Neural progenitor cell (in vitro differentiated cells): ENCODE measurements around the gene IP6K1. TPM values are rescaled to one million over a fixed set of nuclear protein-coding genes. Genes with fewer than 3 reads are reported as not detected.

Source experiments
- DNase-seq: peaks from one replicate; pipeline ENCODE4 v3.0.0-alpha.2; 2016; ENCODE audit warnings: low spot score
- H2AFZ ChIP-seq: fragments of 200-600 bp; sonication (generic); replicated peaks from 2 replicates; pipeline ENCODE4 v1.6.1; 2016; ENCODE audit warnings: antibody characterized with exemption
- H3F3A ChIP-seq: fragments of 200-600 bp; sonication (generic); 2 replicates; pipeline ENCODE4 v1.6.1; 2016; ENCODE audit warnings: antibody characterized with exemption, low read depth
- H3K27ac ChIP-seq: fragments of 200-600 bp; sonication (generic); 2 replicates; pipeline ENCODE4 v1.5.1; 2016; ENCODE audit warnings: mild to moderate bottlenecking
- H3K27me3 ChIP-seq: fragments of 200-600 bp; sonication (generic); 2 replicates; pipeline ENCODE4 v1.6.1; 2016; ENCODE audit warnings: mild to moderate bottlenecking, moderate library complexity
- H3K36me3 ChIP-seq: fragments of 200-600 bp; sonication (generic); 2 replicates; pipeline ENCODE4 v1.5.1; 2016
- H3K4me1 ChIP-seq: fragments of 200-600 bp; sonication (generic); 2 replicates; pipeline ENCODE4 v1.6.1; 2016; ENCODE audit warnings: mixed run types
- H3K4me2 ChIP-seq: fragments of 200-600 bp; sonication (generic); 2 replicates; pipeline ENCODE4 v1.6.1; 2016
- H3K4me3 ChIP-seq: fragments of 200-600 bp; sonication (generic); 2 replicates; pipeline ENCODE4 v1.5.1; 2016
- H3K79me2 ChIP-seq: fragments of 200-600 bp; sonication (generic); 2 replicates; pipeline ENCODE4 v1.6.1; 2016; ENCODE audit warnings: low read depth
- H3K9ac ChIP-seq: fragments of 200-600 bp; sonication (generic); 2 replicates; pipeline ENCODE4 v1.6.1; 2016
- H3K9me3 ChIP-seq: fragments of 200-600 bp; sonication (generic); 2 replicates; pipeline ENCODE4 v1.5.1; 2016; ENCODE audit warnings: low read depth
- H4K20me1 ChIP-seq: fragments of 200-600 bp; sonication (generic); 2 replicates; pipeline ENCODE4 v1.6.1; 2016; ENCODE audit warnings: low read depth
- H3K27ac Mint-ChIP-seq: 3 replicates; pipeline ENCODE4 v1.8.0; 2021; ENCODE audit warnings: mixed read lengths
- H3K27me3 Mint-ChIP-seq: 2 replicates; pipeline ENCODE4 v1.8.0; 2022; ENCODE audit warnings: low read depth, mild to moderate bottlenecking, inconsistent platforms, moderate library complexity, mixed read lengths; ENCODE audit not compliant: insufficient read depth
- H3K36me3 Mint-ChIP-seq: 3 replicates; pipeline ENCODE4 v1.8.0; 2021; ENCODE audit warnings: mixed read lengths
- H3K4me1 Mint-ChIP-seq: 3 replicates; pipeline ENCODE4 v1.8.0; 2021; ENCODE audit warnings: mixed read lengths
- H3K4me3 Mint-ChIP-seq: 3 replicates; pipeline ENCODE4 v1.8.0; 2021; ENCODE audit warnings: mild to moderate bottlenecking, moderate library complexity, mixed read lengths
- H3K9me3 Mint-ChIP-seq: 3 replicates; pipeline ENCODE4 v1.8.0; 2020; ENCODE audit warnings: mixed read lengths
- EZH2 ChIP-seq: fragments of 200-600 bp; sonication (generic); IDR thresholded peaks from 2 replicates; pipeline ENCODE4 v1.6.1; 2017; ENCODE audit warnings: antibody characterized with exemption, mild to moderate bottlenecking, moderate library complexity
- EZH2phosphoT487 ChIP-seq: fragments of 200-600 bp; sonication (generic); IDR thresholded peaks from 2 replicates; pipeline ENCODE4 v1.6.1; 2017; ENCODE audit warnings: antibody characterized with exemption
- total RNA-seq: library from RNA; depleted of rRNA; stranded (reverse); fragments of >200 nt; gene quantifications from 2 replicates; pipeline ENCODE4 v1.2.3, GENCODE V29; 2015; ENCODE audit warnings: low replicate concordance
- TF ChIP-seq, protein P1 (sequence below): fragments of 200-600 bp; sonication (generic); IDR thresholded peaks from 2 replicates; pipeline ENCODE4 v1.5.1; 2017; ENCODE audit warnings: antibody characterized with exemption, mild to moderate bottlenecking

IP6K1 gene
- total RNA-seq, 1 donor from 2014 or later: 26.3 TPM

DNA sequence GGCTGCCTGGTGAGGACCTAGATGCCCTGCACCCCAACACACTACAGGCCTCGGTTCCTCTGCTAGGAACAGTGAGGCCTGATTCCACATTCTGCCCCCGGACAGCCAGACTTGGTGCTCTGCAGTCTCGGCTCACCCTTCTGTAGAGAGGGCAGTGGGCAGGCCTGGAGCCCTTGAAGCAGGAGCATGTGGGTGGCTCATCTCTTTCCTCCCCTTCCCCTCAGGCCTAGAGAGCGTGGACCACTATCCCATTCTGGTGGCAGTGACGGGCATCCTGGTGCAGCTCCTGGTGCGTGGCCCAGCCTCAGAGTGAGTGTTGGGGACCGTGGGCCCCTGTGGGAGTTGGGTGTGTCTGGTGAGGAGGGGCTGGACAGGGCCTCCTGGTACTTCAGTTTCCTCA, 70.2 kb downstream of the IP6K1 start:
- DNase-seq: no peak
- peaks cover 8% of the 10 kb centered on the region for H3K27me3 ChIP-seq
- no peaks in the 10 kb centered on the region for H3K27me3 Mint-ChIP-seq
- H4K20me1 ChIP-seq: no peaks in the 10 kb centered on the region
- peaks cover 3% of the 10 kb centered on the region for H3K4me1 ChIP-seq
- no peak overlapping the region for H3K9ac ChIP-seq
- no peaks in the 10 kb centered on the region for H3K79me2 ChIP-seq
- H3K4me1 Mint-ChIP-seq: peaks cover 9% of the 10 kb centered on the region
- H3K4me3 ChIP-seq: no peak overlapping the region
- no peak overlapping the region for H3K27ac ChIP-seq
- no peak overlapping the region for H3K27ac Mint-ChIP-seq
- TF ChIP-seq EZH2: no peak
- TF ChIP-seq, protein P1, sequence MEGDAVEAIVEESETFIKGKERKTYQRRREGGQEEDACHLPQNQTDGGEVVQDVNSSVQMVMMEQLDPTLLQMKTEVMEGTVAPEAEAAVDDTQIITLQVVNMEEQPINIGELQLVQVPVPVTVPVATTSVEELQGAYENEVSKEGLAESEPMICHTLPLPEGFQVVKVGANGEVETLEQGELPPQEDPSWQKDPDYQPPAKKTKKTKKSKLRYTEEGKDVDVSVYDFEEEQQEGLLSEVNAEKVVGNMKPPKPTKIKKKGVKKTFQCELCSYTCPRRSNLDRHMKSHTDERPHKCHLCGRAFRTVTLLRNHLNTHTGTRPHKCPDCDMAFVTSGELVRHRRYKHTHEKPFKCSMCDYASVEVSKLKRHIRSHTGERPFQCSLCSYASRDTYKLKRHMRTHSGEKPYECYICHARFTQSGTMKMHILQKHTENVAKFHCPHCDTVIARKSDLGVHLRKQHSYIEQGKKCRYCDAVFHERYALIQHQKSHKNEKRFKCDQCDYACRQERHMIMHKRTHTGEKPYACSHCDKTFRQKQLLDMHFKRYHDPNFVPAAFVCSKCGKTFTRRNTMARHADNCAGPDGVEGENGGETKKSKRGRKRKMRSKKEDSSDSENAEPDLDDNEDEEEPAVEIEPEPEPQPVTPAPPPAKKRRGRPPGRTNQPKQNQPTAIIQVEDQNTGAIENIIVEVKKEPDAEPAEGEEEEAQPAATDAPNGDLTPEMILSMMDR: no peak
- TF ChIP-seq EZH2phosphoT487: no peak
- H3K36me3 Mint-ChIP-seq: peaks cover 5% of the 10 kb centered on the region
- H2AFZ ChIP-seq: no peak overlapping the region
- no peaks in the 10 kb centered on the region for H3K9me3 Mint-ChIP-seq
- no peak overlapping the region for H3K4me3 Mint-ChIP-seq
- H3K4me2 ChIP-seq: no peak overlapping the region
- H3K36me3 ChIP-seq: no peaks in the 10 kb centered on the region
- H3K9me3 ChIP-seq: no peaks in the 10 kb centered on the region
- H3F3A ChIP-seq: peaks cover 24% of the 10 kb centered on the region

- peaks cover 8% of the 10 kb centered on the region for H3K27me3 ChIP-seq
- peaks cover 3% of the 10 kb centered on the region for H3K4me1 ChIP-seq
- no peak overlapping the region for H3K4me3 ChIP-seq
- Mint-ChIP-seq H3K4me1 (peaks cover 8% of the 10 kb centered on the region), H3K4me3 (no peak overlapping the region), H3K27me3 (no peaks in the 10 kb centered on the region), H3K9me3 (no peaks in the 10 kb centered on the region), H3K36me3 (peaks cover 3% of the 10 kb centered on the region), H3K27ac (no peak overlapping the region)
- H3F3A ChIP-seq: peaks cover 22% of the 10 kb centered on the region
- DNase-seq: no peak
- no peak overlapping the region for H3K27ac ChIP-seq
- no peaks in the 10 kb centered on the region for H4K20me1 ChIP-seq
- H3K4me2 ChIP-seq: no peak overlapping the region
- no peaks in the 10 kb centered on the region for H3K9me3 ChIP-seq
- TF ChIP-seq EZH2 (no peak), EZH2phosphoT487 (no peak)
- TF ChIP-seq, protein P1: no peak
- H3K79me2 ChIP-seq: no peaks in the 10 kb centered on the region
- H2AFZ ChIP-seq: no peak overlapping the region
- no peaks in the 10 kb centered on the region for H3K36me3 ChIP-seq
- H3K9ac ChIP-seq: no peak overlapping the region
Observed at GRCh38 chr3:49715611-49716121, 70.7 kb downstream of the IP6K1 start.

DNA sequence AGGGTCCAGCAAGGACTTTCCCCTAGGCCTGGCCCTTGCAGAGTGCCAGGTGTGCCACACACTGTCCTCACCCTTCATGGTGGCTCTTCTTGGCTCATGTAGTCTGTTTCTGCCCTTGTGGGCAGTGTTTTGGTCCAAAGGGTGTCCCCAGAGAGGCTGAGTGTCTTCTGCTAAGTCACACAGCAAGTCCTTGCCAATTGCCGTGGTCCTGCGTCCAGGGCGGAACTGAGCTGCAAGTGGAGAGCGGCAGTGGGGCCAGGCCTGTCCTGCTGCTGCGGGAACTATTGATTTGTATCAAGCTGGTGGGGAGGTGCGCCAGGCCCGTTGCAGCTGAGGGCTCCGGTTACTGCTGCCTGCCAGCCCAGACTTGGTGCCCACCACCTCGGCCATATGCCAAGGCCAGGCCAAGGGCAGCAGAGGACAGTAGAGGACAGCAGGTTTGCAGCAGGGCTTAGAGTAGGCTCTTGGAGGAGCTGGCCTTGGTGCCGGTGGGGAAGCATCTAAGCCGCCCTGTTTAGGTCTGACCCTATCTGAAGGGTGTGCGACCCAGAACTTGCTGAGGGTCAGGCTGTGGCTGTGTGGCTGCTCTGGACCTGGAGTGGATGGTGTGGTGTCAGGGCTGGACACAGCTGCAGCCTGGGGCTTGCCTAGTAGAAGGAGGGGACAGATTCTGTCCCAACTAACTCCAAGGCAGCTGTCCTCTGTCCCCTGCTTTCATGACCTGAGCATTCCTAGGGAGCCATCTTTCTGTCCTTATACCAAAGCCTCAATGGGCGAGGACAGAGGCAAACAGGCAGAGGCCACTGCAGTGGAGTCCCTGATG, 71.4 kb downstream of the IP6K1 start:
- Histone ChIP-seq H3K27ac (no peak overlapping the region), H3K79me2 (no peaks in the 10 kb centered on the region), H4K20me1 (no peaks in the 10 kb centered on the region), H3K4me2 (no peak overlapping the region), H3K4me1 (peaks cover 3% of the 10 kb centered on the region), H3F3A (peaks cover 14% of the 10 kb centered on the region), H3K4me3 (no peak overlapping the region), H3K27me3 (peaks cover 8% of the 10 kb centered on the region), H3K9me3 (no peaks in the 10 kb centered on the region), H2AFZ (no peak overlapping the region), H3K36me3 (no peaks in the 10 kb centered on the region), H3K9ac (no peak overlapping the region)
- no peak for TF ChIP-seq EZH2phosphoT487
- DNase-seq: no peak
- no peaks in the 10 kb centered on the region for H3K27me3 Mint-ChIP-seq
- H3K4me3 Mint-ChIP-seq: no peak overlapping the region
- H3K36me3 Mint-ChIP-seq: peaks cover 3% of the 10 kb centered on the region
- no peaks in the 10 kb centered on the region for H3K9me3 Mint-ChIP-seq
- peaks cover 8% of the 10 kb centered on the region for H3K4me1 Mint-ChIP-seq
- no peak overlapping the region for H3K27ac Mint-ChIP-seq
